Kidney epithelial cell (primary cell): ENCODE data around the gene TMEM18. TPM values are rescaled to one million over a fixed set of nuclear protein-coding genes. Genes with fewer than 3 reads are reported as not detected.
A peak's percentile ranks its signal among the peaks of the same experiment; 100 is the strongest.

Experiments
- DNase-seq: peaks from one replicate; pipeline ENCODE4 v3.0.0-alpha.2; 2010; ENCODE audit warnings: low read depth
- H3K27me3 ChIP-seq: 2 replicates; pipeline ENCODE4 v1.6.0; 2011; ENCODE audit warnings: low read length; ENCODE audit not compliant: control insufficient read depth, insufficient read depth
- H3K36me3 ChIP-seq: 2 replicates; pipeline ENCODE4 v1.5.1; 2011; ENCODE audit warnings: low read length; ENCODE audit not compliant: control insufficient read depth, insufficient read depth
- H3K4me3 ChIP-seq: 2 replicates; pipeline ENCODE4 v1.5.1; 2011; ENCODE audit warnings: low read depth, mild to moderate bottlenecking, control low read depth, low read length
- total RNA-seq: library from RNA; depleted of rRNA; stranded (reverse); fragments of >200 nt; gene quantifications from 2 replicates; pipeline ENCODE4 v1.2.3, GENCODE V29; 2015
- TF ChIP-seq, protein P1 (sequence below): IDR thresholded peaks from 2 replicates; pipeline ENCODE4 v1.5.1; 2011; ENCODE audit warnings: mild to moderate bottlenecking, moderate library complexity, low read length, control low read depth, inconsistent platforms; ENCODE audit not compliant: insufficient read depth, poor library complexity, severe bottlenecking

The TMEM18 gene
- total RNA-seq, 1 donor from 2014 or later, result 37.1 TPM

DNA sequence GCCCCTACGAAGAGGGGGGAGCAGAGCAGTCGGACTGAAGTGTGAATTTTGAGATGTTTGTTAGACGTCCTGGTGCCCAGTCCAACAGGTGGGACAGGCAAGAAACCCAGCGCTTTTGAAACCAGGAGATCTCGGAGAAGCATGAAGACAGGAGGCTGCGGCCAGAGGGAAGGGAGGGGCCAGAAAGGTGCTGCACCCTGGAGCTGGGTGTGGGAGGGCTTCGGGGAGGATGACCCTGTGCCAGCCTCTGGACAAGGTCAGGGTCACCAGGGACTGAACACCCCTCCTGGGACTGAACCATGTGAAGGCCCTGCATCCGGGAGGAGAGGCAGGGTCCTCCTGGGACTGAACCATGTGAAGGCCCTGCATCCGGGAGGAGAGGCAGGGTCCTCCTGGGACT, 6.1 kb downstream of the TMEM18 start:
- no peak for DNase-seq
- TF ChIP-seq, protein P1, sequence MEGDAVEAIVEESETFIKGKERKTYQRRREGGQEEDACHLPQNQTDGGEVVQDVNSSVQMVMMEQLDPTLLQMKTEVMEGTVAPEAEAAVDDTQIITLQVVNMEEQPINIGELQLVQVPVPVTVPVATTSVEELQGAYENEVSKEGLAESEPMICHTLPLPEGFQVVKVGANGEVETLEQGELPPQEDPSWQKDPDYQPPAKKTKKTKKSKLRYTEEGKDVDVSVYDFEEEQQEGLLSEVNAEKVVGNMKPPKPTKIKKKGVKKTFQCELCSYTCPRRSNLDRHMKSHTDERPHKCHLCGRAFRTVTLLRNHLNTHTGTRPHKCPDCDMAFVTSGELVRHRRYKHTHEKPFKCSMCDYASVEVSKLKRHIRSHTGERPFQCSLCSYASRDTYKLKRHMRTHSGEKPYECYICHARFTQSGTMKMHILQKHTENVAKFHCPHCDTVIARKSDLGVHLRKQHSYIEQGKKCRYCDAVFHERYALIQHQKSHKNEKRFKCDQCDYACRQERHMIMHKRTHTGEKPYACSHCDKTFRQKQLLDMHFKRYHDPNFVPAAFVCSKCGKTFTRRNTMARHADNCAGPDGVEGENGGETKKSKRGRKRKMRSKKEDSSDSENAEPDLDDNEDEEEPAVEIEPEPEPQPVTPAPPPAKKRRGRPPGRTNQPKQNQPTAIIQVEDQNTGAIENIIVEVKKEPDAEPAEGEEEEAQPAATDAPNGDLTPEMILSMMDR, result no peak
- Histone ChIP-seq H3K36me3 (no peaks in the 10 kb centered on the region), H3K4me3 (no peak overlapping the region), H3K27me3 (no peaks in the 10 kb centered on the region)

DNA sequence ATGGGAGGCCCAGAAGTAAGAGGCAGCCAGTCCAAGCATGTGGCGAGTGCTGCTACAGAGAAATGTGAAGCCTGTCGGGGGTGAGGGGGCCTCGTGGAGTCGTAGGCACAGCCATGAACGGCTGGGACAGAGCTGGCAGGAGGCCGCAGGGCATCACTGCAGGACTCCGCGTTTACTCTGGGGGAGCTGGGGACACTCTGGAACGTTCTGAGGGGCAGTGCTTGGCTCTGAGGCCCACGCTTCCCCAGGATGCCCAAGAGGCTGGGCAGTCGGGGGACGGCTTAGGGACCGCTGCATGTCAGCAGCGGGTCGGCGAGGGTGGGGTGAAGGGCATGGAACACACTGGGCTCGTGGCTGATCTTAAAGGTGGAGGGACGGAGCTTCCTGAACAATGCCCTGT, 6.6 kb downstream of the TMEM18 start:
- DNase-seq, result no peak
- Histone ChIP-seq H3K4me3 (no peak overlapping the region), H3K36me3 (no peaks in the 10 kb centered on the region), H3K27me3 (no peaks in the 10 kb centered on the region)
- TF ChIP-seq, protein P1, result no peak

DNA sequence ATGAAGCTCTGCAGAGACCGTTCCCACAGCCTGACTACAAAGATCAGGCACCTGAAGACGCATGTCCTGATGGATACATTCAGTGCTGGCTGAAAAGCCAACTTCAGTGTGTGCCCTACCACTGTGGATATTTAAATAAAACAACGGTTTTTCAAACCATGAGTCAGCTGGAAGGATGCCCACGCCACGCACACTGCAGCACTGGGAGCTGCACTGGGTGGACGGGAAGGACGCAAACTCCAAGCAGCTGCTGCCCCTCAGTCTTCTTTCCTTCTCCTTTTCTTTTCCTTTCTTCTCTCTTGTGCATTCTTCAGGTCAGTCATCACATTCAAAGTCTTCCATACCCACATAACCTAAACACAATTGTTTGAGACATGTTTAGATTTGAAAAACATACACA, 7.9 kb downstream of the TMEM18 start:
- TF ChIP-seq, protein P1, result no peak
- Histone ChIP-seq H3K4me3 (no peak overlapping the region), H3K36me3 (no peaks in the 10 kb centered on the region), H3K27me3 (no peaks in the 10 kb centered on the region)
- DNase-seq, result no peak

DNA sequence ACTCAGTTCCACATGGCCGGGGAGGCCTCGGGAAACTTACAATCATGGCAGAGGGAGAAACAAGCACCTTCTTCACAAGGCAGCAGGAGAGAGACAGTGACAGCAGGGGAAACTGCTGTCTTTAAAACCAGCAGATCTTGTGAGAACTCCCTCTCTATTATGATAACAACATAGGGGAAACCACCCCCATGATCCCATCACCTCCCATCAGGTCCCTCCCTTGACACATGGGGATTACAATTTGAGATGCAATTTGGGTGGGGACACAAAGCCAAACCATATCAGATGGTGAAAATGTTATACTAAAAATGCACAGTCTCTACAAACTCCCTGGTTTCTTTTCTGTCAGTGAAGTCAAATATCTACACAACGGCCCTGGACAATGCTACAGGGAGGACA, 9.2 kb downstream of the TMEM18 start:
- TF ChIP-seq, protein P1, result no peak
- no peaks in the 10 kb centered on the region for H3K27me3 ChIP-seq
- no peak overlapping the region for H3K4me3 ChIP-seq
- H3K36me3 ChIP-seq, result peaks cover 2% of the 10 kb centered on the region
- no peak for DNase-seq

DNA sequence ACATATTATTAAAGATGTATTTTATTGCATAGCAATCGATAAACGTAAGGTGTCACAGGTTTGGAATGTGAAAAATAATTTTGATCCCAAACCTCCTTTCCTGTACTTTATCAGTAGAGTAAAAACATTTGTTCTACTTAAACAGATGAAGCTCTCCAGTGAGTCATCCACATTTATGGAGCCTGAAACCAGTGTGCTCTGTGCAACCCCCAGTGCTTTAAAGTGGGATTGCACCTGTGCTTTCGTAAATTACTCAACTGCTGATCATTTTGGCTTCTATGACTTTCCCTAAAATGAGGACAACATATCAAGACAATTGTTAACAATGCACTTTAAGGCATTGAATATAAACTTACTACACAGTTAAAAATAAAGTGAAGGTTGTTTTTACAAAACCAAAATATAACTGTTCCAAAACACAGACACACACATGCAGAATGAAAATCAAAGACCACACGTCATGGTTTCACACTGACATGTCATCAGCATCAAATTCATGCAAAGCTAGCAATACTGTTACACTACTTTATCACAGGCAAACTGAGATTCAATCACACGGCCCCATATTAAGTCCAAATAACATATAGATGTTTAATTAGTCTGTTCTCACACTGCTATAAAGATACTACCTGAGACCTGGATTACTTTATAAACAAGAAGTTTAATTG, 9.7 kb downstream of the TMEM18 start:
- H3K4me3 ChIP-seq, result no peak overlapping the region
- H3K36me3 ChIP-seq, result peaks cover 2% of the 10 kb centered on the region
- TF ChIP-seq, protein P1, result peak; percentile 77
- H3K27me3 ChIP-seq, result no peaks in the 10 kb centered on the region
- peak; percentile 52 for DNase-seq

DNA sequence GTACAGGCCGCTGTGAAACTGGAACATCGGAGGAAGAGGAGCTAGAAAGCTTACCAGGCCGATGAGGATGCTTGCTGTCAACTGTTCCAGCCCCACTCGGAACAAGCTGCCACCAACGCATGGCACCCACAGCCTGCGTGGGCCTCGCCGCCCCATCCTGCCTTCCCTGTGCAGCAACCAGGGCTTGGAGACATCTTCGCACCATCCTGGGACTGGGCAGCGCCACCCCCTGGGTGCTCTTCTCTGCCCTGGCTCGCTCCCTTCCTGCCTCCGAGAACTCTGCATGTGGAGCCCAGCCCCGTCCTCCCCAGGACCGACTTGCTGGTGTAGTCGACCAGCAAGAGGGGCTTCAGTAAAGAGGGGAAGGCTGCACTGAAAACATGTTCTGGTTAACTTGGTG, 10.8 kb downstream of the TMEM18 start:
- TF ChIP-seq, protein P1, result no peak
- H3K36me3 ChIP-seq, result peaks cover 2% of the 10 kb centered on the region
- H3K27me3 ChIP-seq, result no peaks in the 10 kb centered on the region
- no peak overlapping the region for H3K4me3 ChIP-seq
- no peak for DNase-seq
